K562 (cell line): ENCODE measurements around the gene RHOA. TPM values are rescaled to one million over a fixed set of nuclear protein-coding genes. Genes with fewer than 3 reads are reported as not detected.

Experiments
- BRD9 ChIP-seq: fragments of 450-650 bp; IDR thresholded peaks from 2 replicates; pipeline ENCODE4 v1.6.1; 2018; ENCODE audit warnings: low read depth; ENCODE audit not compliant: partially characterized antibody
- CREB3L1 ChIP-seq: fragments of 450-650 bp; IDR thresholded peaks from 2 replicates; pipeline ENCODE4 v1.6.1; 2014; ENCODE audit warnings: low read depth, mild to moderate bottlenecking, moderate library complexity, borderline replicate concordance
- HDAC8 ChIP-seq: fragments of 450-650 bp; IDR thresholded peaks from 2 replicates; pipeline ENCODE4 v1.6.1; 2016; ENCODE audit warnings: mild to moderate bottlenecking, missing genetic modification characterization, moderate library complexity, missing compliant biosample characterization
- KLF1 ChIP-seq: fragments of 450-650 bp; IDR thresholded peaks from 2 replicates; pipeline ENCODE4 v1.6.1; 2016; ENCODE audit warnings: missing genetic modification characterization, missing compliant biosample characterization
- MCM3 ChIP-seq: fragments of 450-650 bp; IDR thresholded peaks from 2 replicates; pipeline ENCODE4 v1.6.1; 2016
- NCOR1 ChIP-seq: fragments of 450-650 bp; IDR thresholded peaks from 2 replicates; pipeline ENCODE4 v1.6.1; 2016; ENCODE audit warnings: mild to moderate bottlenecking, moderate library complexity
- POLR2A ChIP-seq: fragments of 450-650 bp; conservative IDR thresholded peaks from 2 replicates; pipeline ENCODE4 v1.6.1; 2016
- POU5F1 ChIP-seq: fragments of 150-350 bp; IDR thresholded peaks from 2 replicates; pipeline ENCODE4 v1.6.1; 2014; ENCODE audit warnings: borderline replicate concordance, low read length, low read depth, mild to moderate bottlenecking; ENCODE audit not compliant: partially characterized antibody
- PRDM10 ChIP-seq: fragments of 450-650 bp; IDR thresholded peaks from 2 replicates; pipeline ENCODE4 v1.6.1; 2018; ENCODE audit not compliant: partially characterized antibody
- SAFB2 ChIP-seq: fragments of 200-400 bp; formaldehyde crosslinking; IDR thresholded peaks from 2 replicates; pipeline ENCODE4 v1.6.1; 2018; ENCODE audit warnings: borderline replicate concordance, low read length, low read depth, moderate library complexity; ENCODE audit not compliant: severe bottlenecking
- SMAD2 ChIP-seq: fragments of 150-350 bp; IDR thresholded peaks from 2 replicates; pipeline ENCODE4 v1.6.1; 2014; ENCODE audit warnings: low read depth, mild to moderate bottlenecking, low read length
- TCF7 ChIP-seq: sonication (generic); IDR thresholded peaks from 2 replicates; pipeline ENCODE4 v1.6.1; 2016; ENCODE audit warnings: antibody characterized with exemption, borderline replicate concordance
- ZBTB34 ChIP-seq: fragments of 250-450 bp; sonication (Bioruptor Pico); IDR thresholded peaks from 2 replicates; pipeline ENCODE4 v1.8.0; 2021; ENCODE audit warnings: mild to moderate bottlenecking, moderate library complexity
- ZNF175 ChIP-seq: fragments of 200-800 bp; sonication (Bioruptor generic); IDR thresholded peaks from 2 replicates; pipeline ENCODE4 v1.6.1; 2016; ENCODE audit warnings: low read depth, mild to moderate bottlenecking, missing genetic modification characterization, missing compliant biosample characterization
- ZNF316 ChIP-seq: fragments of 450-650 bp; IDR thresholded peaks from 2 replicates; pipeline ENCODE4 v1.6.1; 2016
- ZNF518B ChIP-seq: fragments of 250-450 bp; sonication (Bioruptor Pico); IDR thresholded peaks from 2 replicates; pipeline ENCODE4 v1.5.0; 2021; ENCODE audit warnings: mild to moderate bottlenecking, moderate library complexity
- ZNF551 ChIP-seq: fragments of 250-450 bp; sonication (Bioruptor Pico); IDR thresholded peaks from 2 replicates; pipeline ENCODE4 v1.5.0; 2021; ENCODE audit warnings: mild to moderate bottlenecking, moderate library complexity
- ZSCAN32 ChIP-seq: fragments of 450-650 bp; formaldehyde crosslinking; IDR thresholded peaks from 2 replicates; pipeline ENCODE4 v1.4.0; 2020; ENCODE audit warnings: mild to moderate bottlenecking, moderate library complexity
- polyA plus RNA-seq, 8 experiments: library from polyadenylated mRNA; depleted of rRNA in 4 of 8; stranded (reverse) in 5 of 8; unstranded in 3 of 8; fragments of >200 nt; fragmentation: Nextera tagmentation in 2 of 8; fragmentation: Illumina TruSeq in 1 of 8; extraction: Ambion mirVana in 2 of 8; extraction: Trizol in 1 of 8; gene quantifications; 2 replicates each; pipeline versions ENCODE4 v1.2.1 to v1.2.3, GENCODE V29; 2011 to 2014; ENCODE audit warnings: inconsistent platforms in 1 of 8, missing spikeins in 1 of 8
- total RNA-seq, 7 experiments: library from RNA; depleted of rRNA in 6 of 7; stranded (reverse); fragments of >200 nt in 6 of 7; fragmentation: Illumina TruSeq in 2 of 7; extraction: Trizol in 2 of 7; gene quantifications; 2 replicates each; pipeline versions ENCODE4 v1.2.1 to v1.2.3, GENCODE V29; 2011 to 2021; ENCODE audit warnings: low replicate concordance in 1 of 7

Gene RHOA
- total and polyA plus RNA-seq, 9 of the 15 experiments (the other 6 are each of a cell fraction or from before 2014, with no cell fraction given) = 136 to 540 (median 236) TPM

GRCh38 chr3:49411968-49412631, at the start of gene RHOA, which contains the start of gene TCTA (continued):
- TF ChIP-seq ZNF518B (no peak), TCF7 (0 out of 2 replicates have a peak, but pooled peaks have one; percentile 35), ZNF551 (CRISPR knock-in tag) (no peak), MCM3 (no peak), HDAC8 (tag) (no peak), POU5F1 (no peak), ZNF175 (peak; percentile 44; the same call in 1 of the 2 replicates), BRD9 (no peak), NCOR1 (no peak), SAFB2 (no peak), SMAD2 (no peak), KLF1 (tag) (no peak), PRDM10 (no peak), ZNF316 (no peak), ZSCAN32 (CRISPR knock-in tag) (no peak), CREB3L1 (peak; percentile 76; the same call in 1 of the 2 replicates), ZBTB34 (CRISPR knock-in tag) (no peak), POLR2A (peak; percentile 97)
